Measurements from ENCODE around the gene BORCS8.

BORCS8 gene

DNA sequence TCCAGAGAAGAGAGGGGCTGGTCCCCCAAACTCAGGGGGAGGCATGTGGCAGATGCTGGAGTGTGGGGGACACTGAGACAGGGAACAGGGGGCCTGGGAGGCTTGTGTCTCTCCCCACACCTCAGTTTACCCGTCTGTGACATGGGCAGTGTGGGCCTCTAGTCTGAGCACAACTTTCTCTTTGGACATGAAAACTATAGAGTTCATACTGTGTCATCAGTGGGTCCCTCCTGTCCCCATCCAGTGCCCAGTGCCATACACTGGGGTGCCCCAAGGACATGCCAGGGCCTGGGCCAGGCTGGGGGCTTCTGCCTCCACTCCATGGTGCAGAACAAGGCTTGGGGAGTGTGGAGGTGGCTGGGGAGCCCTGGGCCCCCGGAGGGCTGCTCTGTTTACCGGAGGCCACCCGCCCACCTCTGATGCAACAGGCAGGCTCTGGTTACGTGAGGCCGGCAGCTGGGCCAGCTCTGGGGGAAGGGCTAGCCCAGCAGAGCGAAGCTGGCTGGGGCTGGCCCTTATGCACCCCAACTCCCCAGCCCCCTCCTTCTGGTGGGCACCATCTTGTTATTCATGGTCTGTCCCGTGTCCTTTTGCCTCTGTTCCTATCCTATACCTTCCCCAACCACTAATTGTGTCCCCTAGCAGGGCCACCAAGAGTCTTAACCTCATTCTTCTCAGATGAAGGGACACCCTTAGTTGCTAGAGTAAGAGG, 20.0 kb downstream of the BORCS8 start:
- Histone ChIP-seq H3K4me2 (ENCODE audit: low read depth, low read length, poor library complexity, severe bottlenecking) (no peak overlapping the region), H3K9me2 (replicated peaks; ENCODE audit: low read depth, low read length) (no peaks in the 10 kb centered on the region), H2AFZ (ENCODE audit: low read length) (no peak overlapping the region), H3K9ac (ENCODE audit: low read depth, low read length, poor library complexity, severe bottlenecking) (no peak overlapping the region), H3K4me3 (ENCODE audit: low read length, poor library complexity, severe bottlenecking) (no peak overlapping the region), H3F3A (ENCODE audit: low read depth) (no peaks in the 10 kb centered on the region), H3K36me3 (ENCODE audit: insufficient read depth, low read length) (no peaks in the 10 kb centered on the region), H4K20me1 (ENCODE audit: insufficient read depth, low read length, poor library complexity, severe bottlenecking) (no peaks in the 10 kb centered on the region), H3K27me3 (ENCODE audit: insufficient read depth, low read length, poor library complexity, severe bottlenecking) (no peaks in the 10 kb centered on the region), H3K79me2 (ENCODE audit: insufficient read depth, low read length) (no peaks in the 10 kb centered on the region), H3K4me1 (ENCODE audit: insufficient read depth, low read length, poor library complexity, severe bottlenecking) (no peaks in the 10 kb centered on the region), H3K9me3 (ENCODE audit: insufficient read depth, low read depth, low read length) (no peaks in the 10 kb centered on the region)
- no peak for TF ChIP-seq EZH2phosphoT487 (IDR thresholded peaks at IDR 0.05; ENCODE audit: borderline replicate concordance)

DNA sequence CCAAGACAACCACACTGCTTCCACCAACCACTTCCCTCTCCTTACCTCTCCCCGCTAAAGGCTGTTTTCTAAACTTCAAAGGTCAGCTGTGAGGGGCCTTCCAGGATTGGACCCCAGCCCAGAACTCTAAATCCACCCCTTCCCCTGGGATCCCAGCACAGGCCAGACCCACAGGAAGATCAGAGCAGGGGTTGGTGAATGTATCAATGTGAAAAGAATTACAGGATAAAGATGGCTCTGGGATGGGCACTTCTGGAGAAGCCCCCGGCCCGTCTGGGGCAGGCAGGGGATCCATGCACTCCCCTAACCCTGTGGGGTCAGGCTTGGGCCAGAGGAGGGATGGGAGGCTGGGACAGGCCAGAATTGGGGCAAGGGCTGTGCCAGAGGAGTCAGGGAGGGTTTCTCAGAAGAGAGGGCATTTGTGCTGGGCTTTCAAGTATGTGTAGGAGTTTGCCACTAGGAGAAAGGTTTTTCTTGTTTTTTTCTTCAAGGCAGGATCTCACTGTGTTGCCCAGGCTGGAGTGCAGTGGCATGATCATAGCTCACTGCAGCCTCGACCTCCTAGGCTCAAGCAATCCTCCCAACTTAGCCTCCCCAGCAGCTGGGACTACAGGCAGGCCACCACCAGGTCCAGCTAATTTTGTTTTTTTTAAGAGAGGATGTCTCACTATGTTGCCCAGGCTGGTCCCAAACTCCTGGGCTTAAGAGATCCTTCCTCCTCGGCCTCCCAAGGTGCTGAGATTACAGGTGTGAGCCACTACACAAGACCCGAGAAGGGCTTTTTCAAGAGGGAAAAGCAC, 20.9 kb downstream of the BORCS8 start:
- H3K9me2 ChIP-seq (replicated peaks; ENCODE audit: low read depth, low read length) = no peaks in the 10 kb centered on the region
- H3F3A ChIP-seq (ENCODE audit: low read depth) = no peaks in the 10 kb centered on the region
- no peaks in the 10 kb centered on the region for H3K79me2 ChIP-seq (ENCODE audit: insufficient read depth, low read length)
- H3K36me3 ChIP-seq (ENCODE audit: insufficient read depth, low read length) = no peaks in the 10 kb centered on the region
- H2AFZ ChIP-seq (ENCODE audit: low read length) = no peak overlapping the region
- no peak overlapping the region for H3K4me2 ChIP-seq (ENCODE audit: low read depth, low read length, poor library complexity, severe bottlenecking)
- H3K4me3 ChIP-seq (ENCODE audit: low read length, poor library complexity, severe bottlenecking) = no peak overlapping the region
- H3K9me3 ChIP-seq (ENCODE audit: insufficient read depth, low read depth, low read length) = no peaks in the 10 kb centered on the region
- no peak overlapping the region for H3K9ac ChIP-seq (ENCODE audit: low read depth, low read length, poor library complexity, severe bottlenecking)
- H3K4me1 ChIP-seq (ENCODE audit: insufficient read depth, low read length, poor library complexity, severe bottlenecking) = no peaks in the 10 kb centered on the region
- H4K20me1 ChIP-seq (ENCODE audit: insufficient read depth, low read length, poor library complexity, severe bottlenecking) = no peaks in the 10 kb centered on the region
- no peaks in the 10 kb centered on the region for H3K27me3 ChIP-seq (ENCODE audit: insufficient read depth, low read length, poor library complexity, severe bottlenecking)
- TF ChIP-seq, protein P1, sequence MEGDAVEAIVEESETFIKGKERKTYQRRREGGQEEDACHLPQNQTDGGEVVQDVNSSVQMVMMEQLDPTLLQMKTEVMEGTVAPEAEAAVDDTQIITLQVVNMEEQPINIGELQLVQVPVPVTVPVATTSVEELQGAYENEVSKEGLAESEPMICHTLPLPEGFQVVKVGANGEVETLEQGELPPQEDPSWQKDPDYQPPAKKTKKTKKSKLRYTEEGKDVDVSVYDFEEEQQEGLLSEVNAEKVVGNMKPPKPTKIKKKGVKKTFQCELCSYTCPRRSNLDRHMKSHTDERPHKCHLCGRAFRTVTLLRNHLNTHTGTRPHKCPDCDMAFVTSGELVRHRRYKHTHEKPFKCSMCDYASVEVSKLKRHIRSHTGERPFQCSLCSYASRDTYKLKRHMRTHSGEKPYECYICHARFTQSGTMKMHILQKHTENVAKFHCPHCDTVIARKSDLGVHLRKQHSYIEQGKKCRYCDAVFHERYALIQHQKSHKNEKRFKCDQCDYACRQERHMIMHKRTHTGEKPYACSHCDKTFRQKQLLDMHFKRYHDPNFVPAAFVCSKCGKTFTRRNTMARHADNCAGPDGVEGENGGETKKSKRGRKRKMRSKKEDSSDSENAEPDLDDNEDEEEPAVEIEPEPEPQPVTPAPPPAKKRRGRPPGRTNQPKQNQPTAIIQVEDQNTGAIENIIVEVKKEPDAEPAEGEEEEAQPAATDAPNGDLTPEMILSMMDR (conservative IDR thresholded peaks at IDR 0.05; ENCODE audit: low read length) = no peak
- TF ChIP-seq EZH2phosphoT487 (IDR thresholded peaks at IDR 0.05; ENCODE audit: borderline replicate concordance) = no peak

DNA sequence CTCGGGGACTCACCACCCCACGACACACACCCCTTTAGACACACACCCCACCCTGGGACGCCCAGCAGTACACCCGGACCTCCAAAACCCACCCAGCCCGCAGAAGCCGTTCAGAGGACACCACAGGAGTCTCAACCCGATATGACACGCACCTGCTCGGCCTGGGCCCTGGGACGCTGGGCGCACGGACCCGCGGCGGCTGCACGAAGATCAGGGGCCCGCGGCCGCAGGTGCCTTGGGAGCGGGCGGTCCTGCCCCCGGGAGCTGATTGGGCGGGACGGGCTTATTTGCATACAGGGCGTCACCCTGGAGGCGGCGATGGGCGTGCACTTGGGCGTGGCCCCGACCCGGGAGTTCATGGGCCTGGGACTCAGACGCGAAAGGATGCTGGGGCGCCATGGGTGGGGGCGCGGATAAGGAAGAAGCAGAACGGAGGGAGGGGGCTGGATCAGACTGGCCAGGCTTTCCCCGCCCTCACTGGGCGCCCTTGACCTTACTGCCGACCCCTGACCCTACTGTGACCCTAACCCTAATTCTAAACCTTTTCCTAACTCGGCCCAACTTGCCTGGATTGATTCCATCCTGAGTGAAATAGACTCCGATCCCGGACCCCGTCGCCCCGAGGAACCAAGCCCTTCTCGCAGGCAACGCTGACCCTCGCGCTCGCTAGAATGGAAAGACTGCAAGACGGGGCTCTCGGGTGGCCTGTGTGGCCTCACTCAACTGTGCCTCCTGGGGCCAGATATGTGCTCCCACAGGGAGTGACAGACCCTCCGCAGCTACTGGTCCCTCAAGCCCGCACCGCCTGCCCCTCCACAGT, 21.7 kb downstream of the BORCS8 start, which contains the start of gene MEF2B:
MEF2B (minus strand) TSS at position 211 of the 820 bp plus-strand sequence. CDS start 19,528 bp downstream, outside the sequence.
- H3K9ac ChIP-seq (ENCODE audit: low read depth, low read length, poor library complexity, severe bottlenecking) = no peak within 1 kb of the TSS
- H3K4me2 ChIP-seq (ENCODE audit: low read depth, low read length, poor library complexity, severe bottlenecking) = no peak within 1 kb of the TSS
- H3K9me2 ChIP-seq (replicated peaks; ENCODE audit: low read depth, low read length) = no peaks in the 10 kb centered on the region
- no peaks in the 10 kb centered on the region for H3K36me3 ChIP-seq (ENCODE audit: insufficient read depth, low read length)
- no peak within 1 kb of the TSS for H2AFZ ChIP-seq (ENCODE audit: low read length)
- no peaks in the 10 kb centered on the region for H3K4me1 ChIP-seq (ENCODE audit: insufficient read depth, low read length, poor library complexity, severe bottlenecking)
- TF ChIP-seq, protein P1 (conservative IDR thresholded peaks at IDR 0.05; ENCODE audit: low read length) = no peak
- no peak for TF ChIP-seq EZH2phosphoT487 (IDR thresholded peaks at IDR 0.05; ENCODE audit: borderline replicate concordance)
- H3K79me2 ChIP-seq (ENCODE audit: insufficient read depth, low read length) = no peaks in the 10 kb centered on the region
- no peak within 1 kb of the TSS for H3K4me3 ChIP-seq (ENCODE audit: low read length, poor library complexity, severe bottlenecking)
- no peaks in the 10 kb centered on the region for H3K27me3 ChIP-seq (ENCODE audit: insufficient read depth, low read length, poor library complexity, severe bottlenecking)
- H3F3A ChIP-seq (ENCODE audit: low read depth) = no peaks in the 10 kb centered on the region
- H3K9me3 ChIP-seq (ENCODE audit: insufficient read depth, low read depth, low read length) = no peaks in the 10 kb centered on the region
- H4K20me1 ChIP-seq (ENCODE audit: insufficient read depth, low read length, poor library complexity, severe bottlenecking) = no peaks in the 10 kb centered on the region
